Esophagus muscularis mucosa (tissue), 4 donors: ENCODE data around the gene DOK4.

Experiments
- CTCF ChIP-seq, 3 experiments: fragments of 200-600 bp in 2 of 3; fragments of 450-650 bp in 1 of 3; sonication (generic) in 2 of 3; IDR thresholded peaks; one replicate each; pipeline ENCODE4 v1.5.1; 2017 to 2019; ENCODE audit warnings: antibody characterized with exemption in 3 of 3, mild to moderate bottlenecking in 2 of 3, moderate library complexity in 1 of 3
- EP300 ChIP-seq: sonication (generic); formaldehyde crosslinking; IDR thresholded peaks from one replicate; pipeline ENCODE4 v1.6.1; 2017; ENCODE audit warnings: antibody characterized with exemption
- POLR2A ChIP-seq: fragments of 450-650 bp; IDR thresholded peaks from one replicate; pipeline ENCODE4 v1.6.1; 2017; ENCODE audit warnings: antibody characterized with exemption, moderate library complexity, mild to moderate bottlenecking, low read depth
- POLR2AphosphoS5 ChIP-seq, 2 donors: sonication (generic); formaldehyde crosslinking; IDR thresholded peaks; one replicate each; pipeline ENCODE4 v1.6.1; 2017; ENCODE audit warnings: antibody characterized with exemption in 2 of 2

DNA sequence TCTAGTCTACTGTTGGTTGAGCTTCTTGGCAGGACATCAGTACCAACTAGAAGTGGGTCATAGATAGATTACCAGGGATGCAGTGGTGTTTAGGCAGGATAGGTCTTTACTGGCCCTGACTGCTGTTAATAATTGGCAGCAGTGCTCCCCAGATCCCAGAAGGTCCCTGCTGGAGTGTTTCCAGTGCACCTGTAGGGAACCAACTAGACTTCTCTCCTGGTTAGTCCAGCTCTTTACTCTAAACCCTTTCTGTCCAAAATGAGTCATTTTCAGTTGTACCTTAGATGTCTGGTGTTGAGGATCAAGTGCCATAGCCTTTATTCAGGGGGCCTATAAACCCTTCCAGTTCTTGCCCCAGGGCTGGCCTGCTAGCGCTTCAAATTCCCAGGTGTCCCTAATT is 15.1 kb downstream of the DOK4 start:
- TF ChIP-seq CTCF (IDR thresholded peaks at IDR 0.05), result no peak
- no peak for TF ChIP-seq EP300
- no peak for TF ChIP-seq POLR2A
- TF ChIP-seq POLR2AphosphoS5 (IDR thresholded peaks at IDR 0.05), result no peak
